Fibroblast of lung (primary cell): ENCODE measurements around the gene WFIKKN1. TPM values are rescaled to one million over a fixed set of nuclear protein-coding genes. Genes with fewer than 3 reads are reported as not detected.
"Not testable (repeated sequence)": the region's sequence is repeated elsewhere in the genome, so short reads cannot be mapped to it uniquely, and the experiment has no call there.

Experiments used
- DNase-seq, 2 donors: peaks; one replicate each; pipeline versions ENCODE4 v3.0.0 to v3.0.0-alpha.2; 2010; ENCODE audit warnings: low read depth in 2 of 2
- H2AFZ ChIP-seq: 2 replicates; pipeline ENCODE4 v1.5.1; 2012; ENCODE audit warnings: low read length, control low read depth, inconsistent platforms
- H3K27ac ChIP-seq: 2 replicates; pipeline ENCODE4 v1.5.1; 2011; ENCODE audit warnings: low read length, control low read depth; ENCODE audit not compliant: insufficient read depth
- H3K27me3 ChIP-seq: 2 replicates; pipeline ENCODE4 v1.5.1; 2011; ENCODE audit warnings: mild to moderate bottlenecking, low read length; ENCODE audit not compliant: control insufficient read depth, insufficient read depth
- H3K36me3 ChIP-seq: 2 replicates; pipeline ENCODE4 v1.5.1; 2011; ENCODE audit warnings: low read length; ENCODE audit not compliant: control insufficient read depth, insufficient read depth
- H3K4me1 ChIP-seq: 2 replicates; pipeline ENCODE4 v1.5.1; 2011; ENCODE audit warnings: low read length; ENCODE audit not compliant: control insufficient read depth, insufficient read depth; ENCODE audit errors: extremely low read depth
- H3K4me2 ChIP-seq: 2 replicates; pipeline ENCODE4 v1.5.1; 2011; ENCODE audit warnings: low read length, control low read depth; ENCODE audit not compliant: insufficient read depth; ENCODE audit errors: extremely low read depth
- H3K4me3 ChIP-seq, 4 experiments: fragments of 200-600 bp in 1 of 4; sonication (generic) in 1 of 4; replicated peaks in 1 of 4; 2 replicates each; pipeline ENCODE4 v1.5.1; 2011 to 2016; ENCODE audit warnings: low read length in 4 of 4, low read depth in 3 of 4, mild to moderate bottlenecking in 3 of 4, control low read depth in 2 of 4, inconsistent platforms in 1 of 4, mixed read lengths in 1 of 4; ENCODE audit not compliant: insufficient read depth in 1 of 4; ENCODE audit errors: control extremely low read depth in 1 of 4
- H3K79me2 ChIP-seq: 2 replicates; pipeline ENCODE4 v1.5.1; 2012; ENCODE audit warnings: mild to moderate bottlenecking, low read length, inconsistent platforms; ENCODE audit not compliant: control insufficient read depth, insufficient read depth
- H3K9ac ChIP-seq: 2 replicates; pipeline ENCODE4 v1.5.1; 2011; ENCODE audit warnings: mild to moderate bottlenecking, low read length, control low read depth; ENCODE audit not compliant: insufficient read depth
- H3K9me3 ChIP-seq: 2 replicates; pipeline ENCODE4 v1.5.1; 2012; ENCODE audit warnings: low read depth, low read length; ENCODE audit not compliant: control insufficient read depth, insufficient read depth
- H4K20me1 ChIP-seq: 2 replicates; pipeline ENCODE4 v1.5.1; 2011; ENCODE audit warnings: low read length; ENCODE audit not compliant: control insufficient read depth, insufficient read depth; ENCODE audit errors: extremely low read depth
- EZH2 ChIP-seq: IDR thresholded peaks from 2 replicates; pipeline ENCODE4 v1.5.1; 2012; ENCODE audit warnings: low read length, control low read depth, mild to moderate bottlenecking; ENCODE audit errors: missing control alignments
- polyA plus RNA-seq, 2 donors: library from polyadenylated mRNA; depleted of rRNA in 1 of 2; stranded (reverse) in 1 of 2; unstranded in 1 of 2; fragments of >200 nt; gene quantifications; 2 replicates each; pipeline ENCODE4 v1.2.1, GENCODE V29; 2011 to 2012; ENCODE audit warnings: missing spikeins in 1 of 2
- total RNA-seq: library from RNA; depleted of rRNA; stranded (reverse); fragments of >200 nt; gene quantifications from 2 replicates; pipeline ENCODE4 v1.2.1, GENCODE V29; 2014
- TF ChIP-seq, protein P1 (sequence below), 2 donors: IDR thresholded peaks in 1 of 2; conservative IDR thresholded peaks in 1 of 2; 1 replicate in 1 of 2; 2 replicates in 1 of 2; pipeline ENCODE4 v1.5.1; 2011 to 2012; ENCODE audit warnings: low read length in 2 of 2, control low read depth in 1 of 2, inconsistent platforms in 1 of 2, low read depth in 1 of 2, mild to moderate bottlenecking in 1 of 2

The WFIKKN1 gene
- total and polyA plus RNA-seq, 2 donors (not counting 1 experiment from before 2014, with no cell fraction given) = 0.17 TPM; not detected in 1

DNA sequence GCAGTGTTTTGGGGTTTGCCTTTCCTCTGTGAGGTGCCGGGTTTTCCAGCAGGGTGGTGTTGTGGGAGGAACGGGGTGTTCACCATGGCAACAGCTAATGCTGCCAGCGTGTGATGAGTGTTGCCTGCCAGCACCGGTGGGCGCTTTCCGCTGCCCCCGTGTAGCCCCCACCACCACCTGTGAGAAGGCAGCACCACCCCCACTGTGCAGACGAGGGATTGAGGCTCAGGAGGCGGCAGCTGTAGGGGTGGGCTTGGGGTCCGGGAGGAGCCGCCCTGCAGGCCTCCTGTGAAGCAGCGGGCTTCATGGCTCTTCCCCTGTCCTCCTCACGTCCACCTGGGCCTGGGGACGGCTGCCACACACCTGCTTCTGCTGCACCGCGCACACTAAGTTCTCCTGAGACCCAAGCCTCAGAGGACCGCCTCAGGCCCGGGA is 35.7 kb upstream of the WFIKKN1 start:
- Histone ChIP-seq H3K9me3 (no peaks in the 10 kb centered on the region), H3K79me2 (peaks cover 18% of the 10 kb centered on the region), H4K20me1 (no peaks in the 10 kb centered on the region), H3K36me3 (no peaks in the 10 kb centered on the region), H3K27ac (no peak overlapping the region), H3K4me3 (no peak overlapping the region), H3K9ac (no peak overlapping the region), H3K27me3 (no peaks in the 10 kb centered on the region), H3K4me1 (peaks cover 5% of the 10 kb centered on the region), H3K4me2 (no peak overlapping the region), H2AFZ (no peak overlapping the region)
- no peak for DNase-seq
- no peak for TF ChIP-seq EZH2
- TF ChIP-seq, protein P1, sequence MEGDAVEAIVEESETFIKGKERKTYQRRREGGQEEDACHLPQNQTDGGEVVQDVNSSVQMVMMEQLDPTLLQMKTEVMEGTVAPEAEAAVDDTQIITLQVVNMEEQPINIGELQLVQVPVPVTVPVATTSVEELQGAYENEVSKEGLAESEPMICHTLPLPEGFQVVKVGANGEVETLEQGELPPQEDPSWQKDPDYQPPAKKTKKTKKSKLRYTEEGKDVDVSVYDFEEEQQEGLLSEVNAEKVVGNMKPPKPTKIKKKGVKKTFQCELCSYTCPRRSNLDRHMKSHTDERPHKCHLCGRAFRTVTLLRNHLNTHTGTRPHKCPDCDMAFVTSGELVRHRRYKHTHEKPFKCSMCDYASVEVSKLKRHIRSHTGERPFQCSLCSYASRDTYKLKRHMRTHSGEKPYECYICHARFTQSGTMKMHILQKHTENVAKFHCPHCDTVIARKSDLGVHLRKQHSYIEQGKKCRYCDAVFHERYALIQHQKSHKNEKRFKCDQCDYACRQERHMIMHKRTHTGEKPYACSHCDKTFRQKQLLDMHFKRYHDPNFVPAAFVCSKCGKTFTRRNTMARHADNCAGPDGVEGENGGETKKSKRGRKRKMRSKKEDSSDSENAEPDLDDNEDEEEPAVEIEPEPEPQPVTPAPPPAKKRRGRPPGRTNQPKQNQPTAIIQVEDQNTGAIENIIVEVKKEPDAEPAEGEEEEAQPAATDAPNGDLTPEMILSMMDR (conservative IDR thresholded peaks at IDR 0.05 in 1 of 2, IDR thresholded peaks at IDR 0.05 in 1 of 2; ENCODE audit: low read depth in 1 of 2, low read length in 2 of 2) = no peak

DNA sequence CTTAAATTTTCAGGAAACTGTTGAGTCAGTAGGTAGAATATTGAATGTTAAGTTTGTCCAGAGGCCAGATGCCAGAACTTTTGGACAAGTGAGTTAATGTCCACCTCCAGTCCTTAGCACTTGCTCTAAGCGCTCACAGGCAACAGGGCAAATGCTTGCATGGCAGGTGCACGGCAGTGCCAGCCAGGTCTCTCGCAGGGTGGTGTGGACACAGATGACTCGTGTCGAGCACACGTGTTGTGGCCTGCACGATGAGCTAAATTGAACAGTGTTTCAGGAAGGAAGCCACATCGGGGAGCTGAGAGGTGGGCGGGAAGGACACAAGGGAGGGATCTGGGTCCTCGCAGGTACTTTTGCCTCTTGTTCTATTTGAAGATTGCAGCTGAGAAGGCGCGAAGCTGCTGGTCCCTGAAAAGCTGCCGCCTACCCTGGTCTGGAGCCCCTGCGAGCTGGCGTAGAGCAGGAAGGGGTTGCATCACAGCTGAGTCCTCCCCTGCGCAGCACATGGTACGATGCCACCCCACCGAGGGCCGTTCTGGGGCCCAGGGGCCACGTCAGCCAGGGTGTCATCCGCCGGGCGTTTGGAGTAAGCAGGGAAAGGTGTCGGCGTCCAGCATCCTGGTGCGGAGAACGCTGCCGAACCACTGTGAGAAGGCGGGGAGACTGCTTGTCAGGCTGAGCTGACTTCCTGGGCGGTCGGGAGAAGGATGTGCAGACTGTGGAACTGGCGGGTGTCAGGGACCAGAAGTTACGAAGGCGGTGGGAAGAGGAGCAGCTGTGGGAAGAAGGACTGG is 34.6 kb upstream of the WFIKKN1 start:
- no peak overlapping the region for H3K4me2 ChIP-seq
- H2AFZ ChIP-seq = no peak overlapping the region
- TF ChIP-seq, protein P1 (conservative IDR thresholded peaks at IDR 0.05 in 1 of 2, IDR thresholded peaks at IDR 0.05 in 1 of 2; ENCODE audit: low read depth in 1 of 2, low read length in 2 of 2) = no peak
- TF ChIP-seq EZH2 = no peak
- no peaks in the 10 kb centered on the region for H4K20me1 ChIP-seq
- no peak overlapping the region for H3K9ac ChIP-seq
- no peaks in the 10 kb centered on the region for H3K27me3 ChIP-seq
- H3K4me1 ChIP-seq = peaks cover under 1% of the 10 kb centered on the region
- H3K9me3 ChIP-seq = no peaks in the 10 kb centered on the region
- no peak for DNase-seq
- no peaks in the 10 kb centered on the region for H3K36me3 ChIP-seq
- no peak overlapping the region for H3K4me3 ChIP-seq
- H3K27ac ChIP-seq = no peak overlapping the region
- peaks cover 10% of the 10 kb centered on the region for H3K79me2 ChIP-seq

DNA sequence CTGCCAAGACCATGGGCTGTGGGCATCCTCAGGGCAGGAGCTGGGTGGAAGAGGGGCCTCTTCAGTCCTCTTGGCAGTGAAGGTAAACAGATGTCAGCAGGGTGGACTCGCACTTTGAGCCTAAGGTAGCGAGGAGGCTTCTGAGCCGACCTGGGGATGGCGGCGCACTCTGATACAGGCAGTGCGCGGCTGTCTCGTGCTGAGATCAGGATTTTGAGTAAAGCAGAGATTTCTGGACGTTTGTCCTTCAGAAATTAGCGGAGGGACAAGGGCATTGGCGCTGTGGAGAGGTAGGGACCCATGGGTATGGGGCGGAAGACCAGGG is 34.1 kb upstream of the WFIKKN1 start:
- Histone ChIP-seq H4K20me1 (no peaks in the 10 kb centered on the region), H3K79me2 (peaks cover 10% of the 10 kb centered on the region), H3K9ac (no peak overlapping the region), H3K9me3 (no peaks in the 10 kb centered on the region), H3K4me3 (no peak overlapping the region), H2AFZ (no peak overlapping the region), H3K27me3 (no peaks in the 10 kb centered on the region), H3K4me1 (no peaks in the 10 kb centered on the region), H3K36me3 (no peaks in the 10 kb centered on the region), H3K4me2 (no peak overlapping the region), H3K27ac (no peak overlapping the region)
- DNase-seq = no peak
- TF ChIP-seq, protein P1 (conservative IDR thresholded peaks at IDR 0.05 in 1 of 2, IDR thresholded peaks at IDR 0.05 in 1 of 2; ENCODE audit: low read depth in 1 of 2, low read length in 2 of 2) = no peak
- TF ChIP-seq EZH2 = no peak

DNA sequence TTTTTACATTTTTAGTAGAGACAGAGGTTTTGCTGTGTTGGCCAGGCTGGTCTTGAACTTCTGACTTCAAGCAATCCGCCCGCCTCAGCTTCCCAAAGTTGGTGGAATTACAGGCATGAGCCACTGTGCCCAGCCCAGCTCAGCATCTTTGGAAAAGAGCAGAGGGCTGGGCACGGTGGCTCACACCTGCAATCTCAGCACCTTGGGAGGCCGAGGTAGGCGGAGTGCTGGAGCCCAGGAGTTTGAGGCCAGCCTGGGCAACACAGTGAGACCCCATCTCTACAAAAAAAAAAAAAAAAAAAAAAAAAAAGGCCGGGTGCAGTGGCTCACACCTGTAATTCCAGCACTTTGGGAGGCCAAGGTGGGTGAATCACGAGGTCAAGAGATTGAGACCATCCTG is 33.1 kb upstream of the WFIKKN1 start:
- H3K36me3 ChIP-seq, DNase-seq, H3K27me3 ChIP-seq, H3K4me1 ChIP-seq, H3K4me3 ChIP-seq, H2AFZ ChIP-seq, H3K79me2 ChIP-seq, H3K4me2 ChIP-seq, H3K9me3 ChIP-seq, H3K27ac ChIP-seq, H3K9ac ChIP-seq, H4K20me1 ChIP-seq: not testable (repeated sequence)
